Activated T-helper 1 cell treated with Interleukin-2 at 50 U/mL for 16 hours (primary cell): ENCODE measurements around the gene PGAP3.

Experiments used
- DNase-seq: peaks from one replicate; pipeline ENCODE4 v3.0.0-alpha.2; 2020; ENCODE audit warnings: low read depth

PGAP3 gene

GRCh38 chr17:39636927-39637736 is 50.7 kb downstream of the PGAP3 start, which contains the start of gene STARD3:
Gene STARD3, plus strand, starts transcription at chr17:39637144. Its CDS starts 16,388 bp downstream, at chr17:39653532.
- DNase-seq = peak; percentile 84

- no peak for DNase-seq
Measured at GRCh38 chr17:39636587-39636926, 51.3 kb downstream of the PGAP3 start.

DNA sequence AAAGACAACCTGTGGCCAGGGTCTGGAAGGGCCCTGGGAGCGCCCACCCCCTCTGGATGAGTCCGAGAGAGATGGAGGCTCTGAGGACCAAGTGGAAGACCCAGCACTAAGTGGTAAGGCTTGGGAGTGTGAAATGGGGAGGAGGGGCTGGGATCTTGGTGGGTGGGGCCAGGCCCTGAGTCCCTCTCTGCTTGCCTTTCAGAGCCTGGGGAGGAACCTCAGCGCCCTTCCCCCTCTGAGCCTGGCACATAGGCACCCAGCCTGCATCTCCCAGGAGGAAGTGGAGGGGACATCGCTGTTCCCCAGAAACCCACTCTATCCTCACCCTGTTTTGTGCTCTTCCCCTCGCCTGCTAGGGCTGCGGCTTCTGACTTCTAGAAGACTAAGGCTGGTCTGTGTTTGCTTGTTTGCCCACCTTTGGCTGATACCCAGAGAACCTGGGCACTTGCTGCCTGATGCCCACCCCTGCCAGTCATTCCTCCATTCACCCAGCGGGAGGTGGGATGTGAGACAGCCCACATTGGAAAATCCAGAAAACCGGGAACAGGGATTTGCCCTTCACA is 52.2 kb downstream of the PGAP3 start:
- no peak for DNase-seq

DNA sequence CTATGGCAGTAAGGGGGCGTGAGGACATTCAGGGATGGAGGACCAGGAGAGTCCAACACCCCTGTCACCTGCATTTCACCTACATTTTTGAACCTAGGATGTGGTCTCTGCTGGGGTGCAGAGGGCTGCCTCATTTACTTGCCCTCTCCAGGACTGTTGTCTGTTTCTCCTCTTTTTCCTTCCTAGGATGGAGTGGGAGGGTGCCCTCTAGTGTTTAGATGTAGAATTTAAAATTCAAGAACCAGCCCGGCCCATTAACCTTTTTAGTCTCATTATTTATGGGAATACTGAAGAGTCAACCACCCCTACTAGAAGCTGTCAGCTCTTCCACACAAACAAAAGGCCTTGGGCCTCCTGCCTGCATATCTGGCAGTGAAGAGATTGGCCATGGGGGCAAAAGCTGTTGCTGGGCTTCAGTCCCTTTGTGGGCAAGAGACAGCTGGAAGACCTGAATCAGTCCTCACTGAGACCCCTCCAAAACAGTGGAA is 53.4 kb downstream of the PGAP3 start:
- DNase-seq = no peak

DNA sequence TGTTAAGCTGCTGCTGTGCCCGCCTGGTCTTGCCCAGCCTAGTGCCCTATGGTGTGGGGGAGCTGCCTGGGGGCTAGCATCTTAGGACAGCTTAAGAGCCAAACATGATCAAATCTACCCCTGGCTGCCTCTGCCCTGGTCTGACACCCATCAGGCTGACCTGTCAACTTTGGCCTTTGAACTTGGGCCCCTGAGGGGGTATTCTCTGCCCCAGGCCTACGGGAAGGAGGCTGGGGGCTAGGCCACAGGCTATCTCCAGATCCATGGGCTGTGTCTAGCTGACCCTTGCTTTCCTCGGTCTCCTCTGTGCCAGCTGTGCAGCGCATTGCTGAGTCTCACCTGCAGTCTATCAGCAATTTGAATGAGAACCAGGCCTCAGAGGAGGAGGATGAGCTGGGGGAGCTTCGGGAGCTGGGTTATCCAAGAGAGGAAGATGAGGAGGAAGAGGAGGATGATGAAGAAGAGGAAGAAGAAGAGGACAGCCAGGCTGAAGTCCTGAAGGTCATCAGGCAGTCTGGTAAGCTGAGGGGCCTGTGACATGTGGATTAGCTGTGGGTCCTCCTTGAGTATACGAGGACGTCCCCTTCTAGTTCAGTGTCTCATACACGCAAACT is 54.2 kb downstream of the PGAP3 start:
- DNase-seq = no peak

- no peak for DNase-seq
Measured at GRCh38 chr17:39632153-39632941, 55.5 kb downstream of the PGAP3 start.

GRCh38 chr17:39631403-39631802 is 56.5 kb downstream of the PGAP3 start:
- no peak for DNase-seq

- no peak for DNase-seq
Measured at GRCh38 chr17:39629898-39630297, 58.0 kb downstream of the PGAP3 start.

DNA sequence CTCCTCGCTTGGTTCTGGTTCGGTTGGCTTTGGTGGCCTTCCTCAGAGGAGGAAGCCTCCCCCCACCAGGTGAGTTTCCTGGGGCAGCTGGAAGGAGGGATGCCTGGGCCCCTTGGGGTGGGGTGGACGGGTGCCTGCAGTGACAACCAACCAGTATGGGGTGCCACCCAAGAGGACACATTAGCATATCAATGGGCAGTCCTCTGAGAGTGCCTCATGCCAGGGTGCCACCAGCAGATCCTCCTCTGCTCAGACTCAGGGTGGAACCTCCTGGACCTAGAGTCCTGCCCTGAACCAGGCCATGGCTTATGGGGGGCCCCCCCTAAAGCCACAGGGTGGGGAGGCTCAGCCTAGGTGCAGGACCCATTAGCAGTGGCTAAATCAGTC is 58.4 kb downstream of the PGAP3 start:
- DNase-seq = no peak

DNA sequence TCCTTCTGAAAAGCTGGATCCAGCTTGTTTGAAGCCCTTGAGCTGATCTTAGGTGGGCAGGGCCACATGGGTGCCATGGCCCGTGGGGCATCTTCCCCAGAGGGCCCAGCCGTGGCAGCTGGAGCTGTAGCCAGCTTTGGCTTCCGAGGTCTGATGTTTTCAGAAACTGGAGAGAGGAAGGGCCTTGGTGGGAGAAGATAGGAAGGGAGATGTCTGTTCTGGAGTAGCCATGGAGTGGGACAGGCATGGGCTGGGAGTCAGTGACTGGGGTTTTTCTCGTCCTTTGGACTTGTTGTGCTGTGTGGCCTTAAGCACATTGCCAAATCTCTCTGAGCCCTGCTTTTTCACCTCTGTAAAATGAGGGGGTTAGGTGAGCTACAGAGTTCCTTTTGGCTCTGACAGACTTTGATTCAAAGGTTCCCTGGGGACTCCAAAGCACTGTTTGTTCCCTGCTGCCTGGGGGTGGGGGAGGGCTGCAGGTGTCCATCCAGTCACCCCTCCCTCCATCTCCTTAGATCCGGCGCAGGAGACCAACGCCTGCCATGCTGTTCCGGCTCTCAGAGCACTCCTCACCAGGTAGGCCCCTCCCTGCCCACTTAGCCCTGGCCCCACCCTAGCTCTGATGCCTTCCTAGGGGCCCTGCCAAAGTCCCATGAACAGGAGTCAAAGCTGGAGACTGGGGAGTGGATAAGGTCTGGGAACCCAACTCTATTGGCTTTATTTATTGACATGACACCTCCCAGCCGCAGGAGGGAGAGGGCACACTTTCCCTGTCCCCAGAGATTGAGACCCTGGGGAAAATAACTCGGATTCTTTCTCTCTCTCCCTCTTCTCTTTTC is 59.0 kb downstream of the PGAP3 start:
- DNase-seq = no peak

GRCh38 chr17:39627712-39628516 is 59.9 kb downstream of the PGAP3 start:
- DNase-seq = no peak

GRCh38 chr17:39627047-39627711 is 60.7 kb downstream of the PGAP3 start:
- DNase-seq = no peak

GRCh38 chr17:39626171-39627046 is 61.4 kb downstream of the PGAP3 start, which contains the start of gene PPP1R1B:
Gene PPP1R1B, plus strand, starts transcription at chr17:39626952. Its CDS starts 441 bp downstream, at chr17:39627393.
- DNase-seq = no peak

- no peak for DNase-seq
Measured at GRCh38 chr17:39625198-39625785, 62.6 kb downstream of the PGAP3 start.

- no peak for DNase-seq
Measured at GRCh38 chr17:39624313-39624712, 63.5 kb downstream of the PGAP3 start.

DNA sequence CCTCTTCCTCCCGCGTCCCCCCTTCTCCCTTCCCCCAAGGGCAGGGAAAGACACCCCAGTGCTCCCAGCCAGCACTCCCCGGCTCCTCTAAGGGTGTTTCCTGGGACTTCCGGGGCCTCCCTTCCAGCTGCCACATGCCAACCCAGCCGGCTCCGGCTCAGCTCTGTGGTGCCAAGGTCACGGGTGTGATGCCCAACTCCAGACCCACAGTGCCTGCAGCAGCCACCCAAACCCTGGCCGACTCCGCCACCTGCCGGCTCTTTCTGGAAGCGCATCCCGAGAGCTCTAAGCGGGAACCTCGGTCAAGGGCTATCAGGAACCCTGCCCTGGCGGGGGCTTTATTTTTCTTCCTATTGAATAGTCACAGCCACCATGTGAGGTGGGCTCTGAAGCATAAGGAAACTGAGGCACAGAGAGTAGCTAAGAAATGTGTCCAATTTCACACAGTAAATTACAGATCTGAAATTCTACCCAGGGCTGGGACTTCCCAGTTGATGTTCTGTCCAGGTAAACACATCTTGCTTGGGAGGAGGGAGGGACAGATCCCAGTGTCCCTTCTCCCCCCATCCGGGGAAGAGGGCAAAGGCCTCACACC is 64.4 kb downstream of the PGAP3 start:
- peak; percentile 72 for DNase-seq

DNA sequence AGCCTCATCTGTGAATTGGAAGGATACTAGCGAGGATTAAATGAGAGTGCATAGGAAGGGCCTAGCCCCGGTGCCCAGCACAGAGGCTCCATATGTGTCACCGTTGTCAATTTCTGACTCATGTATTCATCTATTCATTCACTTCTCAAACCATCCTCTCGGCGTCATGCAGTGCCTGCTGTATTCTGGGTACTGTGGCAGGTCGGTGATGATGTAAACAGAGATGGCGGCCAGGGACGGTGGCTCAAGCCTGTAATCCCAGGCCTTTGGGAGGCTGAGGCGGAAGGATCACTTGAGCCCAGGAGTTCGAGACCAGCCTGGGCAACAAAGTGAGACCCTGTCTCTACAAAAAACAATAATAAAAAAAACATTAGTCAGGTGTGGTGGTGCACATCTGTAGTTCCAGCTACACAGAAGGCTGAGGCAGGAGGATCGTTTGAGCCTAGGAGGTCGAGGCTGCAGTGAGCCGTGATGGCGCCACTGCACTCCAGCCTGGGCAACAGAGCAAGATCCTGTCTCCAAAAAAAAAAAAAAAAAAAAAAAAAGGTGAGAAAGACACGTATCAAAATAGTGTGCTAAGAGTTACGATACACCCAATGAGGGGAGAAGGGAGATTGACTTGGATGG is 65.4 kb downstream of the PGAP3 start:
- no peak for DNase-seq
